Parathyroid adenoma (tissue), 2 donors: ENCODE measurements around the gene LILRA5.
"Not testable (repeated sequence)": the region's sequence is repeated elsewhere in the genome, so short reads cannot be mapped to it uniquely, and the experiment has no call there.

Source experiments
- H2AFZ ChIP-seq: fragments of 300-600 bp; sonication (generic); one replicate; pipeline ENCODE4 v1.7.0; 2017; ENCODE audit warnings: antibody characterized with exemption, mild to moderate bottlenecking
- H3K27ac ChIP-seq: fragments of 300-600 bp; sonication (generic); one replicate; pipeline ENCODE4 v1.7.0; 2017
- H3K27me3 ChIP-seq: fragments of 300-600 bp; sonication (generic); one replicate; pipeline ENCODE4 v1.7.0; 2017; ENCODE audit warnings: low read length; ENCODE audit not compliant: control insufficient read depth, insufficient read depth
- H3K36me3 ChIP-seq: fragments of 300-600 bp; sonication (generic); one replicate; pipeline ENCODE4 v1.7.0; 2017; ENCODE audit warnings: low read length; ENCODE audit not compliant: control insufficient read depth, insufficient read depth
- H3K4me1 ChIP-seq: fragments of 300-600 bp; sonication (generic); one replicate; pipeline ENCODE4 v1.7.0; 2017; ENCODE audit warnings: control low read depth
- H3K4me2 ChIP-seq: fragments of 300-600 bp; sonication (generic); one replicate; pipeline ENCODE4 v1.7.0; 2017; ENCODE audit warnings: low read length
- H3K4me3 ChIP-seq: fragments of 300-600 bp; sonication (generic); one replicate; pipeline ENCODE4 v1.7.0; 2017; ENCODE audit warnings: low read depth, low read length
- H3K79me2 ChIP-seq: fragments of 300-600 bp; sonication (generic); one replicate; pipeline ENCODE4 v1.7.0; 2017; ENCODE audit warnings: control low read depth
- H3K9ac ChIP-seq: fragments of 300-600 bp; sonication (generic); one replicate; pipeline ENCODE4 v1.7.0; 2017; ENCODE audit warnings: mild to moderate bottlenecking
- H3K9me3 ChIP-seq: fragments of 300-600 bp; sonication (generic); one replicate; pipeline ENCODE4 v1.7.0; 2017; ENCODE audit warnings: low read length; ENCODE audit not compliant: control insufficient read depth
- CTCF ChIP-seq: fragments of 300-600 bp; sonication (generic); IDR thresholded peaks from one replicate; pipeline ENCODE4 v1.7.0; 2017; ENCODE audit warnings: antibody characterized with exemption, mild to moderate bottlenecking
- donor health status: primary hyperparathyroidism.

The LILRA5 gene

GRCh38 chr19:54273821-54274220, 39.1 kb downstream of the LILRA5 start:
- Histone ChIP-seq H3K27me3 (no peaks in the 10 kb centered on the region), H3K36me3 (no peaks in the 10 kb centered on the region), H3K4me3 (no peak overlapping the region), H3K4me1 (no peaks in the 10 kb centered on the region), H2AFZ (no peak overlapping the region), H3K27ac (no peak overlapping the region), H3K9me3 (no peaks in the 10 kb centered on the region), H3K4me2 (no peak overlapping the region), H3K9ac (no peak overlapping the region), H3K79me2 (no peaks in the 10 kb centered on the region)
- no peak for TF ChIP-seq CTCF

- H3K36me3 ChIP-seq, H3K9me3 ChIP-seq, H3K27me3 ChIP-seq, H2AFZ ChIP-seq, H3K4me2 ChIP-seq, H3K9ac ChIP-seq, H3K4me1 ChIP-seq, H3K79me2 ChIP-seq, H3K4me3 ChIP-seq, H3K27ac ChIP-seq: not testable (repeated sequence)
Measured at GRCh38 chr19:54272181-54272580, 40.8 kb downstream of the LILRA5 start.

- not testable (repeated sequence) for H3K79me2 ChIP-seq, H3K36me3 ChIP-seq, H3K4me1 ChIP-seq, H3K27ac ChIP-seq, H3K27me3 ChIP-seq, H3K9ac ChIP-seq, H2AFZ ChIP-seq, H3K4me2 ChIP-seq, H3K4me3 ChIP-seq, H3K9me3 ChIP-seq
Measured at GRCh38 chr19:54271587-54271986, 41.4 kb downstream of the LILRA5 start.

GRCh38 chr19:54271106-54271505, 41.9 kb downstream of the LILRA5 start:
- H3K9me3 ChIP-seq: no peaks in the 10 kb centered on the region
- H2AFZ ChIP-seq: no peak overlapping the region
- no peak overlapping the region for H3K4me3 ChIP-seq
- H3K9ac ChIP-seq: no peak overlapping the region
- H3K36me3 ChIP-seq: no peaks in the 10 kb centered on the region
- no peak overlapping the region for H3K27ac ChIP-seq
- H3K4me2 ChIP-seq: no peak overlapping the region
- H3K4me1 ChIP-seq: no peaks in the 10 kb centered on the region
- no peaks in the 10 kb centered on the region for H3K27me3 ChIP-seq
- no peak for TF ChIP-seq CTCF
- H3K79me2 ChIP-seq: no peaks in the 10 kb centered on the region

- Histone ChIP-seq H3K9me3 (no peaks in the 10 kb centered on the region), H3K4me1 (no peaks in the 10 kb centered on the region), H3K4me2 (no peak overlapping the region), H2AFZ (no peak overlapping the region), H3K4me3 (no peak overlapping the region), H3K27me3 (no peaks in the 10 kb centered on the region), H3K79me2 (no peaks in the 10 kb centered on the region), H3K27ac (no peak overlapping the region), H3K9ac (no peak overlapping the region), H3K36me3 (no peaks in the 10 kb centered on the region)
- no peak for TF ChIP-seq CTCF
Measured at GRCh38 chr19:54268936-54269335, 44.0 kb downstream of the LILRA5 start.

GRCh38 chr19:54266133-54266532, 46.8 kb downstream of the LILRA5 start:
- H3K27me3 ChIP-seq: no peaks in the 10 kb centered on the region

More at GRCh38 chr19:54266133-54266532, 46.8 kb downstream of the LILRA5 start:
- Histone ChIP-seq H2AFZ (no peak overlapping the region), H3K9me3 (no peaks in the 10 kb centered on the region), H3K36me3 (no peaks in the 10 kb centered on the region), H3K27ac (no peak overlapping the region), H3K4me3 (no peak overlapping the region), H3K4me1 (no peaks in the 10 kb centered on the region), H3K4me2 (no peak overlapping the region), H3K9ac (no peak overlapping the region), H3K79me2 (no peaks in the 10 kb centered on the region)
- TF ChIP-seq CTCF: peak; percentile 74
